ENCODE measurements around the gene NOP56.

Gene NOP56

DNA sequence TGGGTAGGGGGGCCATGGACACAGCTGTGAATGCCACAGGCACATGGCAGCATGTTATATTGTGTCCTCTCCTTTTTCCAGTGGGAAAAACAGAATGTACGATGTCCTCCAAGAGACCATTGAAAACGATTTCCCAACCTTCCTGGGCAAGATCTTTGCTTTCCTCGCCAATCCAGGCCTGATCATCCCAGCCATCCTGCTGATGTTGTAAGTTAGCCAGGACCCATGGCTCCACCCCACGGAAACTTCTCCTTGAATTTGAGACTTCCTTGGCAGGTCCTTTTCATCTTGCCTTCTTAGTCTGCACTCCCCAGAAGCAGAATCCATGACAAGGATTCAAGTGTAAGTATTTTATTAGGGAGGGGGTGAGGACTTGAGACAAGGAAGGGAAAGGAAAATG lies 28.2 kb upstream of the NOP56 start:
- no peaks in the 10 kb centered on the region for H3K36me3 Mint-ChIP-seq (ENCODE audit: low read depth)
- H3K4me3 Mint-ChIP-seq, result no peak overlapping the region
- DNase-seq (ENCODE audit: low spot score), result no peak
- H3K27ac Mint-ChIP-seq, result no peak overlapping the region
- H3K9me3 Mint-ChIP-seq, result no peaks in the 10 kb centered on the region
- H3K27me3 Mint-ChIP-seq (ENCODE audit: low read depth), result peaks cover 16% of the 10 kb centered on the region
- H3K4me1 Mint-ChIP-seq (ENCODE audit: low read depth), result no peaks in the 10 kb centered on the region

GRCh38 chr20:2625062-2625461 lies 27.4 kb upstream of the NOP56 start:
- no peaks in the 10 kb centered on the region for H3K4me1 Mint-ChIP-seq (ENCODE audit: low read depth)

GRCh38 chr20:2626853-2627541 lies 25.4 kb upstream of the NOP56 start:
- Mint-ChIP-seq H3K27ac (no peak overlapping the region), H3K36me3 (ENCODE audit: low read depth) (no peaks in the 10 kb centered on the region), H3K4me3 (no peak overlapping the region), H3K27me3 (ENCODE audit: low read depth) (peaks cover 33% of the 10 kb centered on the region), H3K9me3 (no peaks in the 10 kb centered on the region), H3K4me1 (ENCODE audit: low read depth) (no peaks in the 10 kb centered on the region)
- no peak for DNase-seq (ENCODE audit: low spot score)

More at GRCh38 chr20:2625062-2625461, 27.4 kb upstream of the NOP56 start:
- Mint-ChIP-seq H3K36me3 (ENCODE audit: low read depth) (no peaks in the 10 kb centered on the region), H3K27ac (no peak overlapping the region), H3K27me3 (ENCODE audit: low read depth) (peaks cover 16% of the 10 kb centered on the region), H3K9me3 (no peaks in the 10 kb centered on the region), H3K4me3 (no peak overlapping the region)
- no peak for DNase-seq (ENCODE audit: low spot score)

DNA sequence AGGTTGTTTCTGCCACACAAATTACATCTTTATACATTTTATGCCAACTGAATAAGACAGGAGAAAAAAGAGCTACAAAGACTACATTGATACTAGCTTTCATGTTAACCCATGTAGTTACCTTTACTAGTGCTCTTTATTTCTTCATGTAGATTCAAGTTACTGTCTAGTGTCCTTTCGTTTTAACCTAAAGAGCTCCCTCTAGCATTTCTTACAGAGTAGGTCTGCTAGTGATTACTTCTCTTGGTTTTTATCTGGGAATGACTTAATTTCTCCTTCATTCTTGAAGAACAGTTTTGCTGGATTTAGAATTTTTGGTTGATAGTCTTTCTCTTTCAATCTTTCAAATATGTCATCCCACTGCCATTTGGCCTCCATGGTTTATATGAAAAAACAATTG lies 21.2 kb upstream of the NOP56 start:
- Mint-ChIP-seq H3K4me1 (ENCODE audit: low read depth) (no peaks in the 10 kb centered on the region), H3K9me3 (no peaks in the 10 kb centered on the region), H3K36me3 (ENCODE audit: low read depth) (no peaks in the 10 kb centered on the region), H3K27me3 (ENCODE audit: low read depth) (peaks cover 39% of the 10 kb centered on the region), H3K27ac (no peak overlapping the region), H3K4me3 (no peak overlapping the region)
- no peak for DNase-seq (ENCODE audit: low spot score)

DNA sequence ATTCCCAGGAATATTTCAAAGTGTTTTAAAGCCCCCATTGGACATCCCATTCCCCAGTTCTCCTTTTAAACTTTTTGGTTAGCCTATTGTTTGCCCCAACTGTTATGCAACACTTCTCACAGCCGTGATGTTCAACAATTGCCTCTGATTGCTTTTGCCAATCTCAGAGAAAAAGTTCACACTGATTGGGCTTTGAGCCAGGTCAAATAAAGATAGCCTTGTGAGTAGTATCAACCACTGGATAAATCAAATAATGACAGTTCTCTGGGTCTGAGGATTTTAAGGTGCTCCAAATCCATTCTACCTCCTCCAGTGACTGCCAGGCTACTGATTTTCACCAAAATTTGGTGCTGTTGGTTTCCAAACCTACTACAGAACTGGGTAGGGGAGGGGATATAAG lies 19.1 kb upstream of the NOP56 start:
- no peaks in the 10 kb centered on the region for H3K9me3 Mint-ChIP-seq
- H3K27me3 Mint-ChIP-seq (ENCODE audit: low read depth), result peaks cover 39% of the 10 kb centered on the region

DNA sequence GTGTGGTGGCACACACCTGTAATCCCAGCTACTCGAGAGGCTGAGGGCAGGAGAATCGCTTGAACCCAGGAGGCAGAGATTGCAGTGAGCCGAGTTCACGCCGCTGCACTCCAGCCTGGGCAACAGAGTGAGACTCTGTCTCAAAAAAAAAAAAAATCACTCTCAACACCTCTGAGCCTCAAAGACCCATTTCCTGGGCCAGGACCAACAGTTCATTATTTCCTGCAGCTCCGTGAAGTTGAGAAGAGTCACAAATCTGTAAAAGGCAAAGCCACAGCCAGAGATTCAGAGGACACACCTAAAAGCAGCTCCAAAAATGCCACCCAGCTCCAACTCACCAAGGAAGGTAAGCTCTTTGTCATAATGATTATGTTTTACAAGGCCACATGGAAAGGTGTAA lies 15.2 kb upstream of the NOP56 start:
- peaks cover 3% of the 10 kb centered on the region for H3K36me3 Mint-ChIP-seq (ENCODE audit: low read depth)
- H3K4me3 Mint-ChIP-seq, result no peak overlapping the region
- H3K27me3 Mint-ChIP-seq (ENCODE audit: low read depth), result peaks cover 18% of the 10 kb centered on the region
- no peak overlapping the region for H3K27ac Mint-ChIP-seq
- H3K9me3 Mint-ChIP-seq, result no peaks in the 10 kb centered on the region
- no peaks in the 10 kb centered on the region for H3K4me1 Mint-ChIP-seq (ENCODE audit: low read depth)
- DNase-seq (ENCODE audit: low spot score), result no peak

More for the DNA sequence above, 19.1 kb upstream of the NOP56 start:
- DNase-seq (ENCODE audit: low spot score), result no peak
- no peaks in the 10 kb centered on the region for H3K4me1 Mint-ChIP-seq (ENCODE audit: low read depth)
- H3K27ac Mint-ChIP-seq, result no peak overlapping the region
- H3K36me3 Mint-ChIP-seq (ENCODE audit: low read depth), result no peaks in the 10 kb centered on the region
- H3K4me3 Mint-ChIP-seq, result no peak overlapping the region

DNA sequence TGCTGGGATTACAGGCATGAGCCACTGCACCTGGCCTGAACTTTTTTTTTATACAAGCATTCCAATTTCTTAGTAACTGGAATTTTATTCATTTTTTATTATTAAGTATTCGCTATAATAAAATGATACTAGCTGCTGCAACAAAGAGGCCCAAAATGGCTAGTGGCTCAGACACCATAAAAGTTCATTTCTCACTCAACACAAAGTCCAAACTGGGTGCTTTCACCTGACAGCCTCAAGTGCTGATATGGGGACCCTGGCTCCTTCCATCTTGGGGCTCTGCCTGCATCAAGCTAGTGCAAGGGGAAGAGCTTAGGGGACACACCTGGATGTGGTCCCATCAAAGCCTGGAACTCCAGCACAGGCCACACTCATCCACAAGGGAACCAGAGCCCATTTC lies 12.2 kb upstream of the NOP56 start:
- H3K27me3 Mint-ChIP-seq (ENCODE audit: low read depth), result peaks cover 4% of the 10 kb centered on the region
- no peaks in the 10 kb centered on the region for H3K4me1 Mint-ChIP-seq (ENCODE audit: low read depth)
- no peaks in the 10 kb centered on the region for H3K9me3 Mint-ChIP-seq
- no peak overlapping the region for H3K4me3 Mint-ChIP-seq
- no peak for DNase-seq (ENCODE audit: low spot score)
- H3K27ac Mint-ChIP-seq, result no peak overlapping the region
- H3K36me3 Mint-ChIP-seq (ENCODE audit: low read depth), result peaks cover 3% of the 10 kb centered on the region

DNA sequence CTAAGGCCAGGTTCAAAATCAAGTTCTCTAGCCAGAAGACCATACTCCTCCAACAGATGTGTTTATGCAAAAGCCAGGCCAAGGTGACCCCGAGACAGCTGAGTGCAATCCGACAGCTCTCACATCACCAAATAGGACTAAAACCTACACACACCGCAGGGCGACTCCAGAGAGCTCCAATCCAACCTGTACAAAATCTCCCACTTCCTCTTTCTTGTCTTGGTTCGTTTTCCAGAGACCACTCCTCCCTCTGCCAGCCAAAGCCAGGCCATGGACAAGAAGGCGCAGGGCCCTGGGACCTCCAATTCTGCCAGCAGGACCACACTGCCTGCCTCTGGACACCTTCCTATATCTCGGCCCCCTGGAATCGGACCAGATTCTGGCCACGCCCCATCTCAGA lies 11.5 kb upstream of the NOP56 start:
- Mint-ChIP-seq H3K27me3 (ENCODE audit: low read depth) (peaks cover 4% of the 10 kb centered on the region), H3K9me3 (no peaks in the 10 kb centered on the region), H3K4me3 (no peak overlapping the region), H3K36me3 (ENCODE audit: low read depth) (peaks cover 3% of the 10 kb centered on the region), H3K27ac (no peak overlapping the region), H3K4me1 (ENCODE audit: low read depth) (no peaks in the 10 kb centered on the region)
- DNase-seq (ENCODE audit: low spot score), result no peak

GRCh38 chr20:2643708-2644107 lies 8.7 kb upstream of the NOP56 start:
- no peaks in the 10 kb centered on the region for H3K9me3 Mint-ChIP-seq
- H3K4me1 Mint-ChIP-seq (ENCODE audit: low read depth), result no peaks in the 10 kb centered on the region
- DNase-seq (ENCODE audit: low spot score), result no peak
- peaks cover 3% of the 10 kb centered on the region for H3K36me3 Mint-ChIP-seq (ENCODE audit: low read depth)
- no peak overlapping the region for H3K27ac Mint-ChIP-seq
- H3K27me3 Mint-ChIP-seq (ENCODE audit: low read depth), result no peaks in the 10 kb centered on the region
- no peak overlapping the region for H3K4me3 Mint-ChIP-seq

DNA sequence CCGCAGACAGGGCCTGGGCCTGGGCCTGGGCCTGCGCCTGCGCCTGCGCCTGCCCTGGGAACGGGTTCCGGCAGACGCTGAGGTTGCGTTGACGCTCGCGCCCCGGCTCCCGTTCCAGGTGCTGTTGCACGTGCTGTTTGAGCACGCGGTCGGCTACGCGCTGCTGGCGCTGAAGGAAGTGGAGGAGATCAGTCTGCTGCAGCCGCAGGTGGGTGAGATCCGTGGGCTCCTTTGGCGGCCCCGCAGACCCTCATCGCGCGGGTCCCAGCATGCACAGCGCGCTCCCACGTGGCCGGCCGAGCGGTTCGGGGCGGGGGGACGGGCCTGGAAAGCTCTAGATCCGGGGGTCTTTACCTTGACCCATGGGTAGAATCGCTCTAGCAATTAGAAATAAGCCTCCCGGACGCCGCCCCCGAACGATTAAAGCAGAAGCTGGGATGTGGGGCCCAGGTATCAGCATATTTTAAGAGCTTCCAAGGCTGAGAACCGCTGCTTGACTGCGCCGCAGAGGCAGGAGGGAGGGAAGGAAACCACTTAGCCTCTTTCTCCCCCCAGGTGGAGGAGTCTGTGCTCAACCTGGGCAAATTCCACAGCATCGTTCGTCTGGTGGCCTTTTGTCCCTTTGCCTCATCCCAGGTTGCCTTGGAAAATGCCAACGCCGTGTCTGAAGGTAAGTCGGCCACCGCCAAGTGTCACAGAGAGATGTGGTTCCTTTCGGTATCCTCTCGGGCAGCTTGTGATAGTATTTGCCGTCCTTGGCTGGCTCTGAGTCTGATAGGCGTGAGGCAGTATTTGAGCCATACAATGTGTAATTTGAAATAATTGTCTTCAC lies 508 bp downstream of the NOP56 start:
- Mint-ChIP-seq H3K27me3 (ENCODE audit: low read depth) (no peaks in the 10 kb centered on the region), H3K9me3 (no peaks in the 10 kb centered on the region), H3K4me1 (ENCODE audit: low read depth) (peaks cover 26% of the 10 kb centered on the region), H3K27ac (peak overlapping the region; percentile 82), H3K4me3 (peak overlapping the region; percentile 93), H3K36me3 (ENCODE audit: low read depth) (peaks cover 50% of the 10 kb centered on the region)
- no peak for DNase-seq (ENCODE audit: low spot score)

DNA sequence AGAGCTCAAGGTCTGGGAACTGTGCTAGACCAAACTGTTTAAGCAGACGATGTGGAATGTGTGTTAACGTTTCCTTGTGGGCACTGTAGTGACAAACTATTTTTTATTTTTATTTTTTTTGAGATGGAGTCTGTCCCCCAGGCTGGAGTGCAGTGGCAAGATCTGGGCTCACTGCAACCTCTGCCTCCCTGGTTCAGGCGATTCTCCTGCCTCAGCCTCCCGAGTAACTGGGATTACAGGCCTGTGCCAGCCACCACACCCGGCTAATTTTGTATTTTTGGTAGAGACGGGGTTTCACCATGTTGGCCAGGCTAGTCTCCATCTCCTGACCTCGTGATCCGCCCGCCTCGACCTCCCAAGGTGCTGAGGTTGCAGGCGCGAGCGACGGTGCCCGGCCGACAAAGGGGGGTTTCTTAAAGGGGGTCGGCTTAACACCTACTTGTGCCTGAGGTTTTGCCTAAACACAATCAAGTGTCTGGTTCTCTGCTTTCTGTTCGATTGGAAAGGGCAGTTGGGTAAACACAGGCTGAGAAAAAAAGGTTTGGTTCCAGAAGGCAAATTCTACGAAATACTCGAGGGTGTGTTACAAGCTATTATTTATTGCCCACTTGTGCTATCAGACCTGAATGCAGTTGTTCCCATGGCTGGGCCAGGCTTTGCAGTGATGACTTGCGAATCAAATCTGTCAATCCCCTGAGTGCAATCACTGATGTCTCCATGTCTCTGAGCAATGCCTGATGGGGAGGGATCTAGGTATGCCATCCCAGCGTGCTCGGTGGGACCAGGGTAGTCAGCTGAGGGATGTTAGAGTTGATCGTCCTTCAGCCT lies 1.3 kb downstream of the NOP56 start:
- no peak for DNase-seq (ENCODE audit: low spot score)
- Mint-ChIP-seq H3K4me3 (peak overlapping the region; percentile 93), H3K27me3 (ENCODE audit: low read depth) (no peaks in the 10 kb centered on the region), H3K4me1 (ENCODE audit: low read depth) (peaks cover 26% of the 10 kb centered on the region), H3K27ac (peak overlapping the region; percentile 75), H3K9me3 (no peaks in the 10 kb centered on the region), H3K36me3 (ENCODE audit: low read depth) (peaks cover 58% of the 10 kb centered on the region)

- H3K27me3 Mint-ChIP-seq (ENCODE audit: low read depth), result no peaks in the 10 kb centered on the region
- H3K9me3 Mint-ChIP-seq, result no peaks in the 10 kb centered on the region
- H3K27ac Mint-ChIP-seq, result peak overlapping the region; percentile 75
- H3K4me1 Mint-ChIP-seq (ENCODE audit: low read depth), result peaks cover 26% of the 10 kb centered on the region
- H3K4me3 Mint-ChIP-seq, result peak overlapping the region; percentile 93
- peaks cover 64% of the 10 kb centered on the region for H3K36me3 Mint-ChIP-seq (ENCODE audit: low read depth)
- DNase-seq (ENCODE audit: low spot score), result no peak
These were observed 2.0 kb downstream of the NOP56 start for GRCh38 chr20:2654384-2654822.

GRCh38 chr20:2654831-2655230 lies 2.4 kb downstream of the NOP56 start:
- Mint-ChIP-seq H3K36me3 (ENCODE audit: low read depth) (peaks cover 68% of the 10 kb centered on the region), H3K4me3 (peak overlapping the region; percentile 93), H3K27me3 (ENCODE audit: low read depth) (no peaks in the 10 kb centered on the region), H3K4me1 (ENCODE audit: low read depth) (peaks cover 26% of the 10 kb centered on the region), H3K27ac (peak overlapping the region; percentile 75), H3K9me3 (no peaks in the 10 kb centered on the region)
- no peak for DNase-seq (ENCODE audit: low spot score)
